ENCODE results near the gene APH1A. TPM values are rescaled to one million over a fixed set of nuclear protein-coding genes. Genes with fewer than 3 reads are reported as not detected.
A peak's percentile ranks its signal among the peaks of the same experiment; 100 is the strongest.

Gene APH1A
- total RNA-seq, 1 experiment from 2014 or later, result 109 TPM

DNA sequence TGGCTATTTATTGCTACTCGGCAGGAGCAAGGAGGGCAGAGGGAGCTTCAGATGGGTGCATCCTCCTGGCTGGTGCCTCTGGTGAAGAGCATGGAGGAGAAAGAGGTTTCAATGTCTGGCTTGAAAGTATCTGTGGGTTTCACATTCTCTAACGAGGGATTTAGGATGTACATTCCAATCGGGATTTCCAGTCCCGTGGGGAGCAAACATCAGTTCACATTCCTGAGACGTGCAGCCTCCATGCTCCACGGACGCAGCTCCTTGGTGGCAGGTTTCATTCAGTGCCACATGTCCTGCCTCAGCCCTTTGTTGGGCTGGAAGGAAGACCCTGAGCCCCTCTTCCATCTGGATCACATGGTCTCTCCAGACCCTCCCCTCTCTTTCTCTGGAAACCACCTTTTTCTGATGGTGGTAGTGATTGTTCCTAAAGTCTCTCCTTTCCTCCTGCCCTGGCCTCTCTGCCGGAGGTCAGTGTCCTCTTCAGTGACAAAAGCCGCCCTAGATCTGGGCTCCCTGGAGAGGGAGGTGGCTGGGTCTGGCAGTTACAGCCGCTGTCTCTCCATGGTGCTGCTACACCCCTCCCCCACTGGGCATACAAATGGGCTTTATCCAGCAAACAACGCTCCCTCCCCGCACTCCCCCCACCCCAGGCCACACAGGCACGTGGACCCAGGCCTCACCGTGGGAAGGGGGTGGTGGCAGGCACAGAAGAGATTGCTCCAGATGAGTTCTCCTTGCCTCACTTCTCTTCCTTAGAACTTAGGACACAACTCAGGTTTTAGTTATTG lies 12.1 kb downstream of the APH1A start:
- H3K4me3 ChIP-seq (replicated peaks in 1 of 2; ENCODE audit: low read depth in 1 of 2, low read length in 2 of 2), result no peak overlapping the region
- ChIA-PET RAD21 (ENCODE audit: low non-redundant PET in 1 of 2, low total read pairs in 2 of 2, uncharacterized antibody in 2 of 2, unreplicated experiment in 2 of 2) (interaction anchor here in 1 of 2 experiments (1.1 kb wide), 1 partner anchor 25 kb away, joined by 6 read pairs; no protein-coding TSS in a partner anchor), CTCF (interaction anchor here (0.6 to 2.3 kb wide), 16 partner anchors 12 to 750 kb away, joined by 3 to 18 read pairs (median 4); partner anchors contain the start of genes APH1A, C1orf54, CIART and FALEC), POLR2A (interaction anchor here (0.8 kb wide), 1 partner anchor 12 kb away, joined by 3 read pairs; the partner anchor contains the start of gene APH1A)
- no peaks in the 10 kb centered on the region for H3K9me3 ChIP-seq (ENCODE audit: control insufficient read depth in 1 of 2, insufficient read depth in 1 of 2, low read depth in 1 of 2, low read length in 2 of 2)
- H3K79me2 ChIP-seq (ENCODE audit: insufficient read depth, low read length), result no peaks in the 10 kb centered on the region
- H3K36me3 ChIP-seq (ENCODE audit: control insufficient read depth in 1 of 2, insufficient read depth in 2 of 2, low read length in 2 of 2), result no peaks in the 10 kb centered on the region
- no peaks in the 10 kb centered on the region for H3K27me3 ChIP-seq (ENCODE audit: insufficient read depth, low read length)
- H3K4me2 ChIP-seq (ENCODE audit: low read length), result peak overlapping the region; percentile 58
- no TSS peak for BruUV-seq (replicated peaks)
- TF ChIP-seq, protein P1, sequence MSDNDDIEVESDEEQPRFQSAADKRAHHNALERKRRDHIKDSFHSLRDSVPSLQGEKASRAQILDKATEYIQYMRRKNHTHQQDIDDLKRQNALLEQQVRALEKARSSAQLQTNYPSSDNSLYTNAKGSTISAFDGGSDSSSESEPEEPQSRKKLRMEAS (IDR thresholded peaks at IDR 0.05), result no peak
- TF ChIP-seq CTCF (IDR thresholded peaks at IDR 0.05 in 2 of 3, conservative IDR thresholded peaks at IDR 0.05 in 1 of 3; ENCODE audit: borderline replicate concordance in 1 of 3, insufficient read depth in 1 of 3, low read depth in 2 of 3, low read length in 2 of 3), result no peak
- TF ChIP-seq SRF (IDR thresholded peaks at IDR 0.05; ENCODE audit: low read depth), result no peak
- no peak for TF ChIP-seq TCF7L2 (IDR thresholded peaks at IDR 0.05; ENCODE audit: borderline replicate concordance, extremely low read depth, insufficient read depth, insufficient read length)
- no peak for TF ChIP-seq EZH2 (IDR thresholded peaks at IDR 0.05)
- TF ChIP-seq RAD21 (IDR thresholded peaks at IDR 0.05; ENCODE audit: low read depth), result no peak
- no peak for TF ChIP-seq ELF1 (IDR thresholded peaks at IDR 0.05; ENCODE audit: borderline replicate concordance, low read depth)
- TF ChIP-seq CBX3 (IDR thresholded peaks at IDR 0.05; ENCODE audit: low read depth), result no peak
- no peak for TF ChIP-seq SIN3A (IDR thresholded peaks at IDR 0.05; ENCODE audit: low read depth)
- TF ChIP-seq POLR2AphosphoS5 (IDR thresholded peaks at IDR 0.05; ENCODE audit: low read depth, low read length), result no peak
- no peak for TF ChIP-seq EGR1 (IDR thresholded peaks at IDR 0.05; ENCODE audit: low read depth)
- no peak for TF ChIP-seq ZNF274 (IDR thresholded peaks at IDR 0.05; ENCODE audit: low read depth, low read length)
- no peak for TF ChIP-seq YY1 (IDR thresholded peaks at IDR 0.05; ENCODE audit: extremely low read depth, insufficient replicate concordance, low read depth, low read length)
- TF ChIP-seq FOSL1 (IDR thresholded peaks at IDR 0.05; ENCODE audit: low read depth), result no peak
- TF ChIP-seq POLR2A (IDR thresholded peaks at IDR 0.05; ENCODE audit: borderline replicate concordance, extremely low read depth, insufficient read depth, insufficient read length), result no peak
- TF ChIP-seq ZFX (IDR thresholded peaks at IDR 0.05), result no peak
- TF ChIP-seq ATF3 (IDR thresholded peaks at IDR 0.05), result no peak
- no peak for TF ChIP-seq JUND (IDR thresholded peaks at IDR 0.05)
- TF ChIP-seq, protein P2, sequence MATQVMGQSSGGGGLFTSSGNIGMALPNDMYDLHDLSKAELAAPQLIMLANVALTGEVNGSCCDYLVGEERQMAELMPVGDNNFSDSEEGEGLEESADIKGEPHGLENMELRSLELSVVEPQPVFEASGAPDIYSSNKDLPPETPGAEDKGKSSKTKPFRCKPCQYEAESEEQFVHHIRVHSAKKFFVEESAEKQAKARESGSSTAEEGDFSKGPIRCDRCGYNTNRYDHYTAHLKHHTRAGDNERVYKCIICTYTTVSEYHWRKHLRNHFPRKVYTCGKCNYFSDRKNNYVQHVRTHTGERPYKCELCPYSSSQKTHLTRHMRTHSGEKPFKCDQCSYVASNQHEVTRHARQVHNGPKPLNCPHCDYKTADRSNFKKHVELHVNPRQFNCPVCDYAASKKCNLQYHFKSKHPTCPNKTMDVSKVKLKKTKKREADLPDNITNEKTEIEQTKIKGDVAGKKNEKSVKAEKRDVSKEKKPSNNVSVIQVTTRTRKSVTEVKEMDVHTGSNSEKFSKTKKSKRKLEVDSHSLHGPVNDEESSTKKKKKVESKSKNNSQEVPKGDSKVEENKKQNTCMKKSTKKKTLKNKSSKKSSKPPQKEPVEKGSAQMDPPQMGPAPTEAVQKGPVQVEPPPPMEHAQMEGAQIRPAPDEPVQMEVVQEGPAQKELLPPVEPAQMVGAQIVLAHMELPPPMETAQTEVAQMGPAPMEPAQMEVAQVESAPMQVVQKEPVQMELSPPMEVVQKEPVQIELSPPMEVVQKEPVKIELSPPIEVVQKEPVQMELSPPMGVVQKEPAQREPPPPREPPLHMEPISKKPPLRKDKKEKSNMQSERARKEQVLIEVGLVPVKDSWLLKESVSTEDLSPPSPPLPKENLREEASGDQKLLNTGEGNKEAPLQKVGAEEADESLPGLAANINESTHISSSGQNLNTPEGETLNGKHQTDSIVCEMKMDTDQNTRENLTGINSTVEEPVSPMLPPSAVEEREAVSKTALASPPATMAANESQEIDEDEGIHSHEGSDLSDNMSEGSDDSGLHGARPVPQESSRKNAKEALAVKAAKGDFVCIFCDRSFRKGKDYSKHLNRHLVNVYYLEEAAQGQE (IDR thresholded peaks at IDR 0.05; ENCODE audit: low read depth), result no peak
- H3K27ac ChIP-seq (ENCODE audit: low read depth, low read length), result no peak overlapping the region
- no peak for ATAC-seq
- H3K9ac ChIP-seq (ENCODE audit: low read length), result no peak overlapping the region
- H3K4me1 ChIP-seq (ENCODE audit: control insufficient read depth in 1 of 2, insufficient read depth in 2 of 2, low read length in 2 of 2), result peaks cover 22 to 41% of the 10 kb centered on the region in 2 experiments
- H3K9me2 ChIP-seq (ENCODE audit: insufficient read depth), result no peaks in the 10 kb centered on the region
- peak overlapping the region; percentile 75 for H2AFZ ChIP-seq (ENCODE audit: low read depth, low read length, poor library complexity, severe bottlenecking)
- H4K20me1 ChIP-seq (ENCODE audit: insufficient read depth), result no peaks in the 10 kb centered on the region
- intact Hi-C loops (cut with micrococcal nuclease), result loop anchor here (1.0 to 10.0 kb wide), 6 partner anchors 25 to 741 kb away; partner anchors contain the start of gene PRPF3
- DNase-seq (ENCODE audit: low read depth, low spot score), result no peak
